ENCODE results near the gene PLEKHH3. TPM values are rescaled to one million over a fixed set of nuclear protein-coding genes. Genes with fewer than 3 reads are reported as not detected.

Gene PLEKHH3
- total and polyA plus RNA-seq, 10 donors: 9.4 to 19.5 (median 13.8) TPM

DNA sequence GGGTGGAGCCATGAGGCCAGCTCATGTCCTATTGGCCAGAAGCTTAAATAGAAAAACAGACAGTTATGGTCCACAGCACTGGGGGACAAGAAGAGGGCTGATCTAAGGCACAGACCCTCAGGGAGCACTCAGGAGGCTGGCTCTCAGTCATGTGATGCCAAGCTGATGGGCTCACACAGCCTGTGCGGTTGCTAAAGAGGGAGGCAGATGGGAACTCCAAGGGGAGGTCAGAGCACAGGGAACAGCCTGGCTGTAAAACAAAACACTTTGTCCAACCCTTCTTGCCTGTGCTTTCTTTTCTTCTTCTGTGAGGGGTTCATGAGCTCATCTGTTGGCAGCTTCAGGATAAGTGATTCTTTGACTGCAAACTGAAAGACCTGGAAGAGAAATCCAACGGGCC, 32.8 kb upstream of the PLEKHH3 start:
- 70 to 97% (median 90%) methylated on average over 2 of the region's 2 CpGs for WGBS, 5 donors
- no peak for DNase-seq
- peaks cover 11 to 100% (median 97%) of the 10 kb centered on the region in 6 donors for H3K36me3 ChIP-seq

DNA sequence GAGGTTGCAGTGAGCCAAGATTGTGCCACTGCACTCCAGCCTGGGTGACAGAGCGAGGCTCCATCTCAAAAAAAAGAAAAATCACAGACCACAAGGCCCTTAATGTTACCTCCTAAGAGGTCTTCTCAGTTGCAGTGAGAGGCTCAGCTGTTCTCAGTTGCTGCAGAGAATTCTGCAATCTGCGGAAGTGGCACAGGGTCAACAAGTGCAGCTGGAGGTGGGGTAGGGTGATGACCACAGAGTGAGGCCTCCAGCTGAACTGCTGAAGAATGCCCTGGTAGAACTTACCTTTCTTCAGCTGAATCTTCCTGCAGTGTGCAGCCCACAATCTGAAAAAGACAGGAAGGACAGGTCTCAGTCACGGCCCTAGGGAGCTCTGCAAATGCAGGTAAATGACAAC, 31.8 kb upstream of the PLEKHH3 start:
- peaks cover 11 to 100% (median 99%) of the 10 kb centered on the region in 6 donors for H3K36me3 ChIP-seq
- 87 to 97% (median 93%) methylated on average over 3 of the region's 3 CpGs for WGBS, 5 donors
- no peak for DNase-seq

More for the DNA sequence above, 32.8 kb upstream of the PLEKHH3 start:
- TF ChIP-seq POLR2AphosphoS5 (IDR thresholded peaks at IDR 0.05): no peak
- TF ChIP-seq CTCF (IDR thresholded peaks at IDR 0.05 in 8 of 11, conservative IDR thresholded peaks at IDR 0.05 in 3 of 11): no peak
- TF ChIP-seq POLR2A (IDR thresholded peaks at IDR 0.05): no peak
- H3K4me1 ChIP-seq: peaks cover 0 to 30% (median 13%) of the 10 kb centered on the region in 6 donors
- H3K27ac ChIP-seq: no peak overlapping the region
- no peak overlapping the region for H3K4me3 ChIP-seq
- H3K9me3 ChIP-seq: no peaks in the 10 kb centered on the region
- intact Hi-C loops (cut with DNase I; ENCODE audit: low total_unique reads): no loop called here
- H3K27me3 ChIP-seq (replicated peaks in 1 of 7): no peaks in the 10 kb centered on the region

DNA sequence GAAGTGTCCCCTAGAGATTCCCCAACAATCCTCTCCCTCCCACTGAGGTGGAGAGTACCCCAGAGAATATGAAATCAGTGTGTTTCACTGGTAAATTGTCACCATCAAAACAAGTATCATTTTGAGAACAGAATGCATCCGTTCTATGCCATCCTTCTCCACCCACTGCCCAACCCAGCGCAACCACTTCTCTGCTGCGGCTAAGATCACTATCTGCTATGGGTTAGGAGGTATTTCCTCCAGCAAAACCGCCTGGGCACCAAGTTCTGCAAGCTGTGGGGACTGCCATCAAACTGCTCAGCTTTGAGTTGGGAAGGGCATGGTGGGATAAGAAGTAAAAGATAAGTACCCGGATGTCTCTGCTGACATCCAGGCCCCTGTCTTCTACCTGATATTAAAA, 29.9 kb upstream of the PLEKHH3 start:
- H3K27me3 ChIP-seq (replicated peaks in 1 of 7): no peaks in the 10 kb centered on the region
- 39 to 66% (median 42%) methylated on average over 5 of the region's 5 CpGs for WGBS, 5 donors
- peak overlapping the region in 1 of 8 donors; percentile 20 for H3K27ac ChIP-seq
- peaks cover 0 to 45% (median 13%) of the 10 kb centered on the region in 6 donors for H3K4me1 ChIP-seq
- peaks cover 8 to 100% (median 100%) of the 10 kb centered on the region in 6 donors for H3K36me3 ChIP-seq
- intact Hi-C loops (cut with DNase I; ENCODE audit: low total_unique reads): no loop called here
- TF ChIP-seq POLR2AphosphoS5 (IDR thresholded peaks at IDR 0.05) (no peak), CTCF (IDR thresholded peaks at IDR 0.05 in 8 of 11, conservative IDR thresholded peaks at IDR 0.05 in 3 of 11) (no peak), POLR2A (IDR thresholded peaks at IDR 0.05) (no peak)
- no peak overlapping the region for H3K4me3 ChIP-seq
- H3K9me3 ChIP-seq: no peaks in the 10 kb centered on the region
- DNase-seq: no peak

More for the DNA sequence above, 31.8 kb upstream of the PLEKHH3 start:
- no peaks in the 10 kb centered on the region for H3K27me3 ChIP-seq (replicated peaks in 1 of 7)
- no peaks in the 10 kb centered on the region for H3K9me3 ChIP-seq
- TF ChIP-seq CTCF (IDR thresholded peaks at IDR 0.05 in 8 of 11, conservative IDR thresholded peaks at IDR 0.05 in 3 of 11) (no peak), POLR2AphosphoS5 (IDR thresholded peaks at IDR 0.05) (no peak), POLR2A (IDR thresholded peaks at IDR 0.05) (no peak)
- intact Hi-C loops (cut with DNase I; ENCODE audit: low total_unique reads): no loop called here
- H3K27ac ChIP-seq: no peak overlapping the region
- H3K4me3 ChIP-seq: no peak overlapping the region
- H3K4me1 ChIP-seq: peaks cover 0 to 32% (median 13%) of the 10 kb centered on the region in 6 donors

DNA sequence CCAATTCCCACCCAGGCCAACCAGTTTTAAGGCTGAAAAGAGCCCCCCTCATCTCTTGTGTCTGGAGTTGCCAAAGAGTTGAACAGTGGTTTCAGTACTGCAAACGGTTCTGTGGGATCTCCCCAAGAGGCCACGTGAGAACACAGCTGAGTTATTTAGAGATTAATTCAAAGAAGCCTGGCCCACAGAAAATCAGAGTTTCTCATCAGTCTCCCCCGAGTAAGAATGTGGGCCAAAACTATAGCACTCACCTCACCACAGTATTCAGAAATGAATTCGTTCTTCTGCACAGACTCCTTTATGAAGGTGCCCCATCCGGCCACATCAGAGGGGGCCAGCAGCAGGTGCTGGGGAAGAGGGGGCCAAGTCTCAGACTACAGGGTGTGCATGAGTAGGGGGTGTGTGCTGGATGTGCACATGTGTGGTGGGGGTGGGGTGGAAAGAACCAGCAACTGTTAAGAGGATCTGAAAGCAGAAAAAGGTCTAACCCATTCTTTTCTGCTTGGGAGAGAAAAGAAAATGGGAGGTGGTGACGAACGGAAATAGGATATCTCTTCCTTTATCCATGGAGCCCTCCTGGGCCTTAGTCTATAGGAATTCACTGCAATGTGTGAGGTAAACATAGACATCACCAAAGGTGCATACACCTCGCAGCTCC, 28.2 kb upstream of the PLEKHH3 start:
- DNase-seq: no peak
- H3K27ac ChIP-seq: peak overlapping the region in 4 of 8 donors; percentile 1 to 36 (median 19)
- peaks cover 0 to 45% (median 13%) of the 10 kb centered on the region in 6 donors for H3K4me1 ChIP-seq
- H3K9me3 ChIP-seq: no peaks in the 10 kb centered on the region
- no peak overlapping the region for H3K4me3 ChIP-seq
- intact Hi-C loops (cut with DNase I; ENCODE audit: low total_unique reads): no loop called here
- TF ChIP-seq CTCF (IDR thresholded peaks at IDR 0.05 in 8 of 11, conservative IDR thresholded peaks at IDR 0.05 in 3 of 11): no peak
- TF ChIP-seq POLR2AphosphoS5 (IDR thresholded peaks at IDR 0.05): no peak
- no peak for TF ChIP-seq POLR2A (IDR thresholded peaks at IDR 0.05)
- 66 to 81% (median 69%) methylated on average over 8 of the region's 8 CpGs for WGBS, 5 donors
- peaks cover 8 to 100% (median 98%) of the 10 kb centered on the region in 6 donors for H3K36me3 ChIP-seq
- H3K27me3 ChIP-seq (replicated peaks in 1 of 7): no peaks in the 10 kb centered on the region

Measured in spleen (tissue), 11 donors.